Endodermal cell (in vitro differentiated cells): ENCODE measurements around the gene UBA6. TPM values are rescaled to one million over a fixed set of nuclear protein-coding genes. Genes with fewer than 3 reads are reported as not detected.

Source experiments
- DNase-seq: peaks from one replicate; pipeline ENCODE4 v3.0.0-alpha.2; 2017
- H3K27ac ChIP-seq: 2 replicates; pipeline ENCODE4 v1.5.1; 2013; ENCODE audit warnings: mild to moderate bottlenecking, low read depth, low read length, moderate library complexity
- H3K27me3 ChIP-seq: 2 replicates; pipeline ENCODE4 v1.6.1; 2013; ENCODE audit warnings: mild to moderate bottlenecking, low read length, moderate library complexity; ENCODE audit not compliant: insufficient read depth, control insufficient read depth, poor library complexity, severe bottlenecking
- H3K36me3 ChIP-seq: 2 replicates; pipeline ENCODE4 v1.7.0; 2013; ENCODE audit warnings: mild to moderate bottlenecking, low read length, moderate library complexity; ENCODE audit not compliant: control insufficient read depth, insufficient read depth
- H3K4me1 ChIP-seq: one replicate; pipeline ENCODE4 v1.7.0; 2013; ENCODE audit warnings: low read length; ENCODE audit not compliant: control insufficient read depth, insufficient read depth
- H3K4me3 ChIP-seq: 2 replicates; pipeline ENCODE4 v1.5.1; 2013; ENCODE audit warnings: mild to moderate bottlenecking, low read length, moderate library complexity
- H3K9ac ChIP-seq: 2 replicates; pipeline ENCODE4 v1.6.1; 2013; ENCODE audit warnings: mild to moderate bottlenecking, low read length, moderate library complexity; ENCODE audit not compliant: poor library complexity, severe bottlenecking; ENCODE audit errors: extremely low read depth
- H3K9me3 ChIP-seq: 2 replicates; pipeline ENCODE4 v1.6.1; 2013; ENCODE audit warnings: mild to moderate bottlenecking, low read length, moderate library complexity; ENCODE audit not compliant: control insufficient read depth
- H3K27ac Mint-ChIP-seq: 2 replicates; pipeline ENCODE4 v1.8.0; 2020; ENCODE audit warnings: mixed read lengths
- H3K27me3 Mint-ChIP-seq: 2 replicates; pipeline ENCODE4 v1.8.0; 2021; ENCODE audit warnings: mild to moderate bottlenecking, mixed read lengths; ENCODE audit not compliant: insufficient read depth
- H3K36me3 Mint-ChIP-seq: 2 replicates; pipeline ENCODE4 v1.8.0; 2020; ENCODE audit warnings: low read depth, mixed read lengths
- H3K4me1 Mint-ChIP-seq: 2 replicates; pipeline ENCODE4 v1.8.0; 2020; ENCODE audit warnings: mixed read lengths
- H3K4me3 Mint-ChIP-seq: 2 replicates; pipeline ENCODE4 v1.8.0; 2020; ENCODE audit warnings: mild to moderate bottlenecking, moderate library complexity, mixed read lengths
- H3K9me3 Mint-ChIP-seq: 2 replicates; pipeline ENCODE4 v1.8.0; 2020; ENCODE audit warnings: mild to moderate bottlenecking, mixed read lengths
- WGBS, 2 experiments: methylation state at CpG; one replicate each; pipeline versions ENCODE4 v1.1.5 to v1.1.7; 2013; ENCODE audit warnings: missing lambda C conversion rate in 2 of 2, mixed read lengths in 1 of 2; ENCODE audit not compliant: insufficient coverage in 1 of 2, insufficient read length in 1 of 2; 5-methylcytosine and 5-hydroxymethylcytosine counted together
- total RNA-seq, 2 donors: library from RNA; stranded (reverse); fragmentation: NEBNext Ultra II Directional in 1 of 2; extraction: Animal tissue kit (Norgen Biotek cat#: 25700) in 1 of 2; gene quantifications; 2 replicates in 1 of 2; 3 replicates in 1 of 2; pipeline ENCODE4 v1.2.1, GENCODE V29; 2021
- TF ChIP-seq, protein P1 (sequence below): fragments of 200-600 bp; sonication (generic); conservative IDR thresholded peaks from 2 replicates; pipeline ENCODE4 v1.5.0; 2021; ENCODE audit warnings: antibody characterized with exemption, mild to moderate bottlenecking

The UBA6 gene
- total RNA-seq, 2 donors from 2014 or later, result 83.1 to 117 TPM

DNA sequence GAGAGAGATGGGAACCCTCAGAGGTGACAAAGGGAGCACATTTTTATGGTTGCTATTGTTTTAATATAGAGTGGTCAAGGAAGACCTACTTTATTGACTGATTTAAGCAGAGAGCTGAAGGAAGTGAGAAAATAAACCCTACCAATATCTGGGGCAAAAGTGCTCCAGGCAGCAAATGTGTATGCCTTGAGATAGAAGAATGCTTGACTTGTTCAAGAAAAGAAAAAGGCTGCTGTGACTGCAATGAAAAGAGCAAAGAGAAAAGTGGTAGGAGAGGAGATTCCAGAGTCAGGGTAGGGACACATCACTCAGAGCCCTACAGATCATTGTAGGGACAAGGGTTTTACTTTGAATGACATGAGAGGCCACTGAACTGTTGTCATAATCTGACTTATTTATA lies 116.5 kb downstream of the UBA6 start:
- TF ChIP-seq, protein P1, sequence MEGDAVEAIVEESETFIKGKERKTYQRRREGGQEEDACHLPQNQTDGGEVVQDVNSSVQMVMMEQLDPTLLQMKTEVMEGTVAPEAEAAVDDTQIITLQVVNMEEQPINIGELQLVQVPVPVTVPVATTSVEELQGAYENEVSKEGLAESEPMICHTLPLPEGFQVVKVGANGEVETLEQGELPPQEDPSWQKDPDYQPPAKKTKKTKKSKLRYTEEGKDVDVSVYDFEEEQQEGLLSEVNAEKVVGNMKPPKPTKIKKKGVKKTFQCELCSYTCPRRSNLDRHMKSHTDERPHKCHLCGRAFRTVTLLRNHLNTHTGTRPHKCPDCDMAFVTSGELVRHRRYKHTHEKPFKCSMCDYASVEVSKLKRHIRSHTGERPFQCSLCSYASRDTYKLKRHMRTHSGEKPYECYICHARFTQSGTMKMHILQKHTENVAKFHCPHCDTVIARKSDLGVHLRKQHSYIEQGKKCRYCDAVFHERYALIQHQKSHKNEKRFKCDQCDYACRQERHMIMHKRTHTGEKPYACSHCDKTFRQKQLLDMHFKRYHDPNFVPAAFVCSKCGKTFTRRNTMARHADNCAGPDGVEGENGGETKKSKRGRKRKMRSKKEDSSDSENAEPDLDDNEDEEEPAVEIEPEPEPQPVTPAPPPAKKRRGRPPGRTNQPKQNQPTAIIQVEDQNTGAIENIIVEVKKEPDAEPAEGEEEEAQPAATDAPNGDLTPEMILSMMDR, result no peak
- DNase-seq, result no peak
- Histone ChIP-seq H3K36me3 (no peaks in the 10 kb centered on the region), H3K9ac (no peak overlapping the region), H3K4me1 (no peaks in the 10 kb centered on the region), H3K4me3 (no peak overlapping the region), H3K27me3 (no peaks in the 10 kb centered on the region), H3K9me3 (no peaks in the 10 kb centered on the region), H3K27ac (no peak overlapping the region)
- Mint-ChIP-seq H3K4me3 (no peak overlapping the region), H3K9me3 (no peaks in the 10 kb centered on the region), H3K36me3 (no peaks in the 10 kb centered on the region), H3K27ac (no peak overlapping the region), H3K27me3 (no peaks in the 10 kb centered on the region), H3K4me1 (no peaks in the 10 kb centered on the region)

DNA sequence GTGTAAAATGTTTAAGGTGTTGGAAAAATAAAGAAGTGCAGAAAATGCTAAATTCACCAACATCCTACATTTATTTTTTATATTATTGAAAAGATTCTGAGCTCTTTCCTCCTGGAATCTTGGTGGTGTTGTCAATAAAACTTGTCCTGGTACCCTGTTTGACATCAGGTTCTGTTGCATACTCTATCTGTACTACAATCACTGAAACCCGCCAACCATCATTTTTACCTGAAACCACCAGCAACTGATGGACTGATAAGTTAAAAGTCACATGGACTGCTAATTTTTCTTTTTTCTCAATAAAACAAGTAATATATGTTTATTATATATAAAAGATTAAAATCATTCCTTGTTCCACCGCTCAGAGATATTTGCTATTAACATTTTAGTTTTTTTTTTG lies 119.0 kb downstream of the UBA6 start:
- H3K27me3 ChIP-seq, result no peaks in the 10 kb centered on the region
- H3K4me3 ChIP-seq, result no peak overlapping the region
- no peak overlapping the region for H3K9ac ChIP-seq
- no peaks in the 10 kb centered on the region for H3K36me3 Mint-ChIP-seq
- no peak overlapping the region for H3K27ac ChIP-seq
- H3K9me3 ChIP-seq, result no peaks in the 10 kb centered on the region
- H3K4me1 Mint-ChIP-seq, result no peaks in the 10 kb centered on the region
- no peaks in the 10 kb centered on the region for H3K9me3 Mint-ChIP-seq
- no peak overlapping the region for H3K4me3 Mint-ChIP-seq
- DNase-seq, result no peak
- no peak overlapping the region for H3K27ac Mint-ChIP-seq
- H3K4me1 ChIP-seq, result no peaks in the 10 kb centered on the region
- TF ChIP-seq, protein P1, result no peak
- H3K36me3 ChIP-seq, result no peaks in the 10 kb centered on the region
- 79% methylated on average over 1 of the region's 2 CpGs; no CpG with 5 or more reads in 1 of the 2 experiments for WGBS, 2 experiments
- H3K27me3 Mint-ChIP-seq, result no peaks in the 10 kb centered on the region

DNA sequence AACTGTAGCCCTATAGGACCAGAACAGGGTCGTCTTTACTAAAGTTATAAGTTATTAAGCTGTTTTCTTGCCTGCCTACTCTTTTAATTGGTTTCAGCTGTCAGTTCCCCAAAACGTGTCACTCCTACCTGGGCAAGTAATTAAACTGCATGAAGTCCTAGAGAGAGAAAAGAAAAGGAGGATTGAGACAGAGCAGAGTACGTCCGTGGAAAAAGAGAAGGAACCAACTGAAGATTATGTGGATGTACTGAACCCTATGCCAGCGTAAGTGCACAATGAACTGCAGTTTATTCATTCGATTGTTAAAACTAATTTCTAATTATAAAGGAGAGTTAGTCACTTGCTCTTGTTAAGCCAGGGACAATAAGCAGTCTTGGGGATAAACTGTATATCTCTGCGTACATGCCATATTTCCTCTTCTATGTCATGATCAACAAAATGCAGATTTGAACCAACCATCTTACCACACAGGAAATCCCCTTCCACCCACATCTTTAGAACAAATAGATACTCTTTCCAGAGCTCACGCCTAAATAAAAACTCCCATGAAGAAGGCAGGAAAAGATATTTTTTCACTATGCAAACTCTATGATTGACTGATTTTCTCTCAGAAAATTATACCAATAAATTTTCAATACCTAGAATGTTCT lies 119.6 kb downstream of the UBA6 start:
- TF ChIP-seq, protein P1, result no peak
- H3K4me1 ChIP-seq, result no peaks in the 10 kb centered on the region

More for the DNA sequence above, 119.6 kb downstream of the UBA6 start:
- no peaks in the 10 kb centered on the region for H3K9me3 Mint-ChIP-seq
- no peak overlapping the region for H3K4me3 Mint-ChIP-seq
- Histone ChIP-seq H3K27me3 (no peaks in the 10 kb centered on the region), H3K27ac (no peak overlapping the region), H3K36me3 (no peaks in the 10 kb centered on the region), H3K9ac (no peak overlapping the region), H3K4me3 (no peak overlapping the region), H3K9me3 (no peaks in the 10 kb centered on the region)
- H3K27ac Mint-ChIP-seq, result no peak overlapping the region
- H3K4me1 Mint-ChIP-seq, result no peaks in the 10 kb centered on the region
- no peaks in the 10 kb centered on the region for H3K36me3 Mint-ChIP-seq
- no peaks in the 10 kb centered on the region for H3K27me3 Mint-ChIP-seq
- no peak for DNase-seq
- WGBS, 2 experiments, result 79 to 85% methylated on average over 8 of the region's 8 CpGs
